T47D (cell line): ENCODE results near the gene TOGARAM1.
A peak's percentile ranks its signal among the peaks of the same experiment; 100 is the strongest.

Source experiments
- DNase-seq, 2 experiments: peaks; one replicate each; pipeline versions ENCODE4 v3.0.0 to v3.0.0-alpha.2; 2011 to 2012; ENCODE audit warnings: low read depth in 1 of 2, low spot score in 1 of 2
- JUND ChIP-seq: IDR thresholded peaks from 2 replicates; pipeline ENCODE4 v1.6.1; 2012; ENCODE audit warnings: low read depth
- in situ Hi-C: cut with HindIII; loops from 2 replicates; pipeline ENCODE4 v1.10.0; 2016; ENCODE audit warnings: low sequenced_read_pairs, low pct_unique_long_range_greater_than_20kb

Gene TOGARAM1

GRCh38 chr14:44961554-44962333 lies at the start of gene TOGARAM1, which contains the start of gene KLHL28:
TOGARAM1 (plus strand) TSS chr14:44962190; CDS start chr14:44962422, 232 bp downstream.
KLHL28 (minus strand) TSS chr14:44961947; CDS start chr14:44945928, 16,019 bp downstream.
- in situ Hi-C loops, result no loop called here
- TF ChIP-seq JUND, result no peak

GRCh38 chr14:44914849-44915248 lies 47.1 kb upstream of the TOGARAM1 start:
- no peak for TF ChIP-seq JUND
- in situ Hi-C loops, result no loop called here
- peak in 1 of 2 experiments; percentile 30 for DNase-seq

More at GRCh38 chr14:44961554-44962333, at the start of gene TOGARAM1, which contains the start of gene KLHL28:
- peak; percentile 91 to 100 for DNase-seq

- peak in 1 of 2 experiments; percentile 21 for DNase-seq
- TF ChIP-seq JUND, result no peak
- in situ Hi-C loops, result no loop called here
These were observed 33.2 kb upstream of the TOGARAM1 start for GRCh38 chr14:44928793-44929192.

- no peak for DNase-seq
- TF ChIP-seq JUND, result no peak
- in situ Hi-C loops, result no loop called here
These were observed 26.8 kb upstream of the TOGARAM1 start for GRCh38 chr14:44935155-44935554.

- in situ Hi-C loops, result no loop called here
- no peak for TF ChIP-seq JUND
- DNase-seq, result no peak
These were observed 24.4 kb upstream of the TOGARAM1 start for GRCh38 chr14:44937547-44937946.

- no peak for DNase-seq
- no peak for TF ChIP-seq JUND
- in situ Hi-C loops, result no loop called here
These were observed 21.8 kb upstream of the TOGARAM1 start for GRCh38 chr14:44940211-44940610.

- in situ Hi-C loops, result no loop called here
- DNase-seq, result no peak
- TF ChIP-seq JUND, result no peak
These were observed 21.0 kb upstream of the TOGARAM1 start for GRCh38 chr14:44940944-44941343.

GRCh38 chr14:44941591-44941990 lies 20.4 kb upstream of the TOGARAM1 start:
- DNase-seq, result no peak
- no peak for TF ChIP-seq JUND
- in situ Hi-C loops, result no loop called here

GRCh38 chr14:44942436-44942835 lies 19.6 kb upstream of the TOGARAM1 start:
- in situ Hi-C loops, result no loop called here
- no peak for DNase-seq
- TF ChIP-seq JUND, result no peak

GRCh38 chr14:44944107-44944506 lies 17.9 kb upstream of the TOGARAM1 start:
- DNase-seq, result no peak
- no peak for TF ChIP-seq JUND
- in situ Hi-C loops, result no loop called here

GRCh38 chr14:44945264-44945663 lies 16.7 kb upstream of the TOGARAM1 start:
- in situ Hi-C loops, result no loop called here
- no peak for TF ChIP-seq JUND

GRCh38 chr14:44951051-44951450 lies 10.9 kb upstream of the TOGARAM1 start:
- in situ Hi-C loops, result no loop called here
- TF ChIP-seq JUND, result no peak

More at GRCh38 chr14:44945264-44945663, 16.7 kb upstream of the TOGARAM1 start:
- no peak for DNase-seq

GRCh38 chr14:44952391-44953110 lies 9.4 kb upstream of the TOGARAM1 start:
- in situ Hi-C loops, result no loop called here
- TF ChIP-seq JUND, result no peak
- no peak for DNase-seq

More at GRCh38 chr14:44951051-44951450, 10.9 kb upstream of the TOGARAM1 start:
- DNase-seq, result no peak
